OCI-M1 (cell line): ENCODE results near the gene PHLDB1.
"Not testable (repeated sequence)": the region's sequence is repeated elsewhere in the genome, so short reads cannot be mapped to it uniquely, and the experiment has no call there.

ENCODE experiments used
- DNase-seq: peaks from one replicate; lab custom pipeline; 2025; lab: John Stamatoyannopoulos, UW

PHLDB1 gene

DNA sequence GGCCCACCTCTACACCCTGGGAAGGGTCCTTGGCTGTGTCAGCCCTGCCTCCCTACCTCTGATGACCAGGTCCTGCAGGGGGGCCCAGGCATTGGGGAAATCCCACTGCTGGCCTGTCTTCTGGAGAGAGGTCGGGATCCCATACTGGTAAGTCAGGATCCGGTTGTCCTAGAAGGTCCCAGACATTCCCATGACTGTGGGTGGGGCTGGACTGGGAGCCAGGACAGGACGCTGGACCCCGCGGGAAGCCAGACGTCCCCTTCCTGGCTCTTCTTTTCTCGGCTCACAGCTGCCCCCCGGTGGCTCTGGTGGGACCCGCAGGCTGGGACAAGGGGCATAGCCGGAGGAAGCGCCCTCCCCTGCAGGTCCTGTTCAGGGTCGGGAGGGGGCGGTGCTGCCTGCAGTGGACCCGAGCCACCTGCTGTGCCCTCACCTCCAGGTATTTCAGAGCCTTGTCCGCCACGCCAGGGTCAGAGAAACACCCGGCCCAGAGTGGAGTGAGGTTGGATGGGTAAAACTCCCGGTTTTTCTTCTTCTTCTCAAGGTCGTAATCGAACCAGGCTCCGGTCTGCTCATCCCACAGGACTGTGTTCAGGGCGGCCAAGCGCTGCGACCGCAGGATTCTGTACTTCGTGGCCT, 52.0 kb downstream of the PHLDB1 start:
- DNase-seq, result peak; percentile 98

DNA sequence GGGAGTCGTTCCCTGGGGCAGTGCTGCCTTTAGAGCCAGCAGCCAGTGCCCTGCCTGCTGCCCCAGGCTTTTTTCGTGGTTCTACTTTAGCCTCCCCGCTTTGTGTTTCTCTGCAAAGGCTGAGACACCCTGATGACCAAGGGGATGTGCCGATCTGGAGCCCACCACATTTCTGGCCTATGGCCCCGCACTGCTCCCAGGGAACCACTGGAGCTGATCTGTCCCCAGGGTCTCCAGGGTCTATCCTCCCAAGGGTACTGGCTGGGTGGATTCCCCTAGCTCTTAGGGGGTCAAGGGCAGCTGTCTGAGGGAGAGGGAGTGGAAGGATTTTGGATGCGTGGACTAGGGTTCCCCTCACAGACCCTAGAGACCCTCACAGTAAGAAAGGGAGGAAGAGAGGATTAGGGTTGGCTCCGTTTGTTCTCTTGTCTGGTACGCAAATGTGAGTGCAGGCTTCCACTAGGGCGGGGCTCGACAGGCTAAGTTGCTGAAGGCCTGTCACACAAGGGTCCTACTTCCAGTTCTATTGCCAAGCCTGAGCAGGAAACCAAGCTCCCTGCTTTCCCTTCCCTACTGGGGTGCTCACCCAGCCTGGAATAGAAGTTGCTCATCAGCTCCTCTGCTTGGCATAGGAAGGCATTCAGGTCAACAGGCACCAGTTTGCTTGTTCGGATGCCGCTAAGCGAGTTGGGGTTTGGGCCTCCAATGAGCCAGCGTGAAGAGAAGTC, 52.7 kb downstream of the PHLDB1 start:
- DNase-seq, result no peak

DNA sequence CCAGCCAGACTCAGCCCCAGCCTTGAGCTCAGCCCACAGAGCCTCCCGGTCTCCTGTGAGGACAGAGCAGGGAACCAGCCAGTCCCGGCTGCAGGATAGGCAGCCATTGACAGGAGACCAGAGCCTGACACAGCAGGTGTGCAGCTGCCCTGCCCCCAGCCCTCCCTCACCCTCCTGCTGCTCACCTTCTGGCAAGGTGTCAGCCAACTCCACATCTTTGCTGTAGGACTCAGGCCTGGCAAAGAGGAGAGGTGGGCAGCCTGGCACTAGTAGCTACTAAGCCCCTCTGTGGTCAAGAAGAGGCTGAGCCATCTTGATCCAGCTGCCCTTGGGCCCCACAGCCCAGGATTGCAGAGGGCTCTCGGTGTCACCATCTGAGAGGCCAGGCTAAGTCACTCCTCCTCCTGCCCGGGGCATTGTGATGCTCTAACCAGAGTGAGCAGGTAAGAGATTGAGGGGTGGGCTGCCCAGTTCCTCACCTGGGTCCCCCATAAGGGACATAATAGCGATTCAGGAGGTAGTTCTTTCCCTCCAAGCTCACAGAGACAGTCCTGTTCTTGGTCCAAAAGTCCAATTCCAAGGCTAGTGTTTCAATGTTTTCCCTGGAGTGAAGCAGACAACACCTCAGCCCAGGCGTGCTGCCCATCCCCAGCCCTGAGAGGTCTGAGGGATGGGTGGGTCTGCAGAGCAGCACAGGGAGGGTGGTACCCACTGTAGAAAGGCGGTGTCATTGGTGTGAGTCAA, 53.4 kb downstream of the PHLDB1 start:
- no peak for DNase-seq

GRCh38 chr11:118661425-118662301, 54.2 kb downstream of the PHLDB1 start:
- DNase-seq, result no peak

DNA sequence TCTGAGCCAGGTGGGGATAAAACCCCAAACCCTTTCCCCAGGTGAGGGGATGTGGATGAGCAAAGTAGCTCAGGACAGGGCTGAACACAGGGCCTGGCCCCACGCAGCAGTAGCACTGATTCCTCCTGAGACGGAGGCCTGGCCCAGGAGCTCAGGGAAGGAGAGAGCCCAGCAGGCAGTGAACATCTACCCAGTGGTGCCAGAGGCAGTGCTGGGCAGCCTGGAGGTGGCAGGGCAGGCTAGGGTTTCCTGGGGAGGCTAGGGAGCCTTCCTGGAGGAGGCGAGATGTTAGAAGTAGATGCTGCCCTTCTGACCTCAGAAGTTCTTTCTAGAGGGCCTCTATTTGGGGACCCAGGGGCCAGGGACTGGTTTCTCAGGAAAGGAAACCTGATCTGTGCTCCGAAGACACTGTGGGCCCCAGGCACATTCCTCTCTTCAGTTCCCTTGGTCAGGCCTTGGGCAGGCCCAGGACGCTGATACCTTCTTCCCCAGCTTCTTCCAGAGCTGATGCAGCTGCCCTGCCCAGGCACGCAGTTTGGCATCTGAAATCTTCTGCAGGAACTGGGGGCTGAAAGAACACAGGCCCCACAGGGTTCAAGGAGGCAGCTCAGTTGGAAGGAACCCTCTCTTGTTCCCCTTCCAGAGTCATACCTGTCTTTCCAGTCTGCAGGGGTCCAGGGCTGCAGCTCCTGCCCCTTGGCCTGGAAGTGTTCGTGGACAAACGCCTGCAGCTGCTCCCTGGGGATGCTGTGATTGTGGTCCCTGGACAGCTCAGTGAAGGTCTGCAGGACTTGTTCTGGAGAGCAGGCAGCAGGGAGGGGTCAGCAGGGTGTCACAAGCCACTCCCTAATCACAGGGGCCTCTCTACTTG, 55.2 kb downstream of the PHLDB1 start:
- DNase-seq, result no peak

DNA sequence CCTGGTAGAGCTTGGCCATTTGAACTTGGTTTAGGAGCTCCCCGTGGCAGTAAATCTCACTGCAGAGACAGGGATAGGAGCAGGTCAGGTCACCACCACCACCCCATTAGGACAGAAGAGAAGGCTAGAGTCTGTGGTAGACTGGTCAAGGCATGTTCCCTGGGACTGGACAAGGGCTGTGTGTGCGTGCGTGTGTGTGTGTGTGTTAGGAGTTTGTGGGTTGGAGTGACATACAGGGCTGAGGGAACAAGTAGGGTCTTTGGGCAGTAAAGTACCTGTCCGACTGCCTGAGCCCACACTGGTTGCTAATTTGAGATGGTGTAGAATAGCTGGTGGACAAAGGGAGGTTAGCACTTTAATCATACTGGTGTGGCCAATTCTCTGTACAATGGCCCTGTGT, 56.0 kb downstream of the PHLDB1 start:
- DNase-seq, result no peak

DNA sequence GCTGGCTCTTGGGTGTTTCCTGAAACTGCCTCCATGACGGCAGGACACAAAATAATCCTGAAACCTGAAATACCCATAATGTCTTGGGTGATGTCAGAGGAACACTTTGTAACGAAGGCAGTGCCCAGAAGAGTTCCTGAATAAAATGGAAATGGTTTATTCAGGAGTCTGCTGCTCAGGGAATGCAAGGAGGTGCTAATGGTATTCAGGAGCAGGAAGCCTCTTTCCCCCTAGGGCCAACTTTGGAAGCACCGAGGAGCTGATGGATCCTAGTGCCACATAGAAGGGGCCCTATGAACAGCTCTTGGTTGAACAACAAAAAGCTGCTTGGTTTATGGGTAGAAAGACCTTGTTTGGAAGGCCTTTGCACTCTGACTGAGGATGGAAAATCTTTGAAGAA, 56.5 kb downstream of the PHLDB1 start:
- DNase-seq, result no peak

DNA sequence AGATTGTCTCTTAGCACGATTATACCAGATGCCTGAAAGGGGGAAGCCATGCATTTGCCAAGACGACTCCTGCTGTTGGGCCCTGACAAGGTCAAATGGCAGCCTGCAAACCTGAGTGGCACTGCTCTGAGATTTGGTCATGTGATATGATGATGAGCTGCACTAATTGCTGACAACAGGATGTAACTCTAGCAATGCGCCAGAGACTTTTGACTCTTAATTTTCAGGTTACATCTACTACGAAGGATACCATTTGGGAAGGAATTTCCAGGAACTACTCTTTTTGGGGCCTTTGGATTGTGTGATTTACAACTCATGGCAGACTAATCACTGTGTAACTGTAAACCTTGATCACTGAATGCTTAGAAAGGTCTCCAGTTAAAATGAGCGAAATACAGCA, 59.0 kb downstream of the PHLDB1 start:
- no peak for DNase-seq

DNA sequence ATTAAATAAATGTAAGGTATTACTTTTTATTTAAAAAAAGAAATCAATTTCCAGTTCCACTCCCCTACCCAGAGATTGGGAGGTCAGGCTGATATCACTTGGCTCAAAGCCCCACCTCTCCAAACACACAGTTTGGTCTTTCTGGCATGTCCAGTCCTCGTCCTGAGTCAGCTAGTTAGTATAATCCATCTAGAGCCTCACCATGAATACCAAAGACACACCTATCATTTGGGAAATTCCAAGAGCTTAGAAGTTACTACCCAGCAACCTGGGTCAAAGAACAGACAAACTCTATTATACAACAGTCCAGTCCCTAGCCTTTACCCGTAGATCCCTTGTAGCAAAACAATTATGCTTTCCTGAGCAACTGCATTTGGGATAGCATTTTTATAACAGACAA, 62.6 kb downstream of the PHLDB1 start:
- DNase-seq, result no peak

- DNase-seq, result no peak
Observed at GRCh38 chr11:118671254-118671653, 63.8 kb downstream of the PHLDB1 start.

DNA sequence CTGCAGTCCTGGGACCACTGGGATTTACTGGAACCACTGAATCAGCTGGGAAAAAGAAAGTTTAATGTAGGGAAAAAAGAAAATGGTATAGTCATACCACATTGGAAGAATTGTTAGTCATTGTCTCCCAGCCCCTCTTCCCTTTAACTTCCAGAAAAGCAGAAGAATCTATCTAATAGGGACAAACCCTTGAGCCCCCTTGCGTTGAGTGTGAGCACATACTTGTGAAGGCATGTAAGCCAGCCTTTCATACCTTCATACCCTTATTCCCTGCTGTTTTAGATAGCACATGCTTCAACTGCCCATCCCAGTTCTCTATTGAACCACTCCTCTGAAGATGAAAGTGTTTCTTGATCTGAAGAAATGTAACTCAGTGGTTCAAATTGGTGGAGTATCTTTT, 65.4 kb downstream of the PHLDB1 start:
- DNase-seq, result peak; percentile 51

DNA sequence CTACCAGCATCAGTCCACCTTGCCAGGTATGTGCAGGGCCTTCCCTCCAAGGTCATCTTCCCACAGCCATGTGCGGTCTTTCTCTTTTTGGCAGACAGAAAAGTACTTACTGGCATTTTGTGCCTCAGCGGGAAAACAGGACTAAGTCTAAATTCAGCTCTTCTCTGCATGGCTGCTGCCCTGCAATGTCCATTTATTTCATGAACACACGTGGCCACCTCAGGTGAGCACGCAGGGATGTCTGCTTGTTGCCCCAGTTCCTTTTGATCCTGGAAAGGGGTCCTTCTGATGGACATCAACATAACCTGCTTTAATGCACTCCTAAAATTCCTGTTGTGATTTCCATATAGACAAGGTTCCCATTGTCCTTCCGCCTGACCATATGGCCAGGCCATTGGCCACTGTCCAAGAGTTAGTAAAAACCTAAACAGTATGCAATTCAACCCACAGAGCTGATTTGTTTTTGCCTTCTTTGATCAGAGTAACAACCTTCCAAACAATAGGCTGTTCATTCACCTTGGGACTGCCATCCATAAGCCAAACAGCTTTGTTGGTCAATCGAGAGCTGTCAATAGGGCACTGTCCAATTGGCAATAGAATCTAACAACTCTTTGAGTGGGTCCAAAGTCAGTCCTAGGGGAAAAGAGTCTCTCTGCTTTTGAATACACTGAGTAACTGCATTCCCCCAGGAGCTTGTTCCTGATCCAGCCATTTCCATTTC, 66.1 kb downstream of the PHLDB1 start:
- DNase-seq, result no peak

DNA sequence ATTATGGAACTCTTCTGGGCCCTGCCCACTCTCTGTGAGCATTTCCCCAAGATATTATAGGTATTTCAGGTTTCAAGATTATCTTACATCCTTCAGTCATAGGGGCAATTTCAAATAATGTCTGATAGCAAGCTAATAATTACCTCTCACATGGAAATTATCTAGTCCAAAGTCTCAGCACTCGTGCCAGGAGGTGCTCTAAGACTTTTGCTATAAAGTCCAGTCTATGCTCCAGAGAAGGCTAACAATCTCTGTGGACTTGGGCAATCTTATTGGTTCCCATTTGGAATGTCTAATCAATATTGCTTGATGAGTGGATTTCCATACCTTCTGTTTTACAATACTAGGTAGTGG, 66.6 kb downstream of the PHLDB1 start:
- no peak for DNase-seq

DNA sequence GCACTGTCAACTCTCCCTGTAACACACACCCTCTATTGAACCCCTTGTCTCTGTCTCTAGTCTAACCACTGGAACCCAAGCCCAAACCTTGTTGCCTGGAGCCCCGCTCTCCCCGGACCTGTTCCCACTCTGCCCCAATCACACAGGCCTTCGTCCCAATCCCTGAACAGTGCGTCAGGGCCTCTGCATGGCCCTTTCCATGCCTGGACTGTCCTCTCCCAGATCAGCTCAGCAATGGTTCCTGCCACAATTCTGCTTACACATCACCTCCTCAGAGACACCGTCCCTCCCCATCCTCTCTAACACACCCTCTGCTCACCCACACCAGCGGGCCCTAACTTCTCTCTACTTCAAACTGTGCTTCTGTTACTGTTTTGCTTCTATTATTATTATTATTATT, 70.6 kb downstream of the PHLDB1 start:
- DNase-seq, result no peak

DNA sequence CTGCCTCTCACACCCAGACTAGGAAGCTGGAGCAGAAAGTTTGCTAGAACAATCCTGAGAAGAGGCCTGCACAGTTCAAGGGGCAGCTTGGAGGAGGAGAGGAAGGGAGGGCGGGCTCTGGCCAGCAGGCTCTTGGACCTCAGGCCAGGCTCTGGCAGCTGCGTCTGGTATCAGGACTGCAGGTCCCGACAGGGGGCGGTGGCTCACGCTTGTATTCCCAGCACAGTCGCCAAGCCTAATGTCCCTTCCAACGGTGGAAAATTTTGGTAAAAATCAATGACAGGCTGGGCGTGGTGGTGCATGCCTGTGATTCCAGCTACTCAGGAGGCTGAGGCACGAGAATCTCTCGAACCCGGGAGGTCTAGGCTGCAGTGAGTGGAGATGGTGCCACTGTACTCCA, 71.5 kb downstream of the PHLDB1 start:
- DNase-seq, result peak; percentile 39

DNA sequence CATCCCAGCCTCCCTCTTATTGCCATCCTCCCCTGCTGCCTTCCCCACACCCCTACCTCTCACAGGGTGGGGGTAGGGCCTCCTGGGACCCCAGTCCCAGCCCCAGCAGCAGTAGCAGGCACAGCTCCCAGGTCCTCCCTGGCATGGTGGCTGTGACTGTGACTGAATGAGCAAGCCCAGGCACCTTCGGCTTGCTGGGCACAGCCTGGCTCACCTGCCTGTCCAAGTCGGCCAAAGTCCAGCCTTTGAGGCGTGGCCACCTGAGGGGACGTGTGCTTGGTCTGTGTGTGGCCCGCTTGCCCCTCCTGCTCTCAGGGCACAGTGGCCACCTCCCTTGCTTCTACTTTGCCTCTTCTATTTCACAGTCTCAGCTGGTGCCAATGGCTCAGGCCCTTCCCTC, 72.1 kb downstream of the PHLDB1 start, which contains the start of gene TREH:
Gene TREH, minus strand, starts transcription at position 168 of the 400 bp plus-strand sequence. Its CDS starts 23 bp downstream, at position 145.
- no peak for DNase-seq

DNA sequence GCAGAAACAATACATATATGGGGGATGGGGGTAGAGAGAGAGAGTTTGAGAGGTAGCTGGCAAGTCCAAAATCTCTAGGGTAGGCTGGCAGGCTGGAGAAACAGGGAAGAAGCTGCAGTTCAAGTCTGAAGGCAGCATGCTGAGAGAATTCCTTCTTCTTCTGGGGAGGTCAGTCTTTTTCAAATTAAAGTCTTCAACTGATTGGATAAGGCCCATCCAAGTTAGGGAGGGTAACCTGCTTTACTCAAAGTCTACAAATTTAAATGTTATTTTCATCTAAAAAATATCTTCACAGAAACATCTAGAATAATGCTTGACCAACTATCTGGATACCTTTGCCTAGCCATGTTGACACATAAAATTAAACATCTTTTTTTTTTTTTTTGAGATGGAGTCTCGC, 75.0 kb downstream of the PHLDB1 start:
- DNase-seq, result no peak

- not testable (repeated sequence) for DNase-seq
Observed at GRCh38 chr11:118682939-118683338, 75.5 kb downstream of the PHLDB1 start.

DNA sequence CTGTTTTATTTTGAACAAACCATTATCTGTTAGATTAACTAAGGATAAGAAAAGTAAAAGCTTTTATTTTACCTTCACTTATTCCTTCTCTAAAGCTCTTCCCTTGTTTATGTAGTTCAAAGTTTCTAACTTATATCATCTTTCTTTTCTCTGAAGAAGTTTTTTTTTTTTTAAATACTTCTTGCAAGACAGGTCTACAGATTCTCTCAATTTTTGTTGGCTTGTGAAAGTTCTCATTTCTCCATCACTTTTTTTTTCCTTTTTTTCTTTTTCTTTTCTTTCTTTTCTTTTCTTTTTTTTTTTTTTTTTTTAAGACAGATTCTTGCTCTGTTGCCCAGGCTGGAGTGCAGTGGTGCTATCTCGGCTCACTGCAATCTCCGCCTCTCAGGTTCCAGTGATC, 76.8 kb downstream of the PHLDB1 start:
- DNase-seq, result no peak

DNA sequence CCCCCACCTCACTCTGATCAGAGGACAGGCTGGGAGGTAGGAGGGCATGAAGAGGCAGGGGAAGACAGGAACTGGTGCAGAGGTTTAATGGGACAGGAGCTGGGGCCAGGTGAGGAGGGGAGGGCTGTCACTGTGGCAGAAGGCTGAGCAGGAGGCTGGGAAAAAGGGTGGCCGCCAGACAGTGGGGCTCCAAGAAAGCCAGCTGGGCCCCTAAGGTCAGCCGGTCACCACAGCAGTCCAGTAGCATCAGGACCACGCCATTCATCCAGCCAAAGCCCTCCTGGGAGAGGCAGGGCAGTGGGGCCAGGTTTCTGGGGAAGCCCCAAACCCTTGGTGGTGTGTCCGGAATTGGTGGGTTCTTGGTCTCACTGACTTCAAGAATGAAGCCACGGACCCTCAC, 80.5 kb downstream of the PHLDB1 start:
- no peak for DNase-seq

- not testable (repeated sequence) for DNase-seq
Observed at GRCh38 chr11:118688339-118688738, 80.9 kb downstream of the PHLDB1 start.
